Trophoblast cell (in vitro differentiated cells and primary cell): ENCODE measurements around the gene OBSCN.
A peak's percentile ranks its signal among the peaks of the same experiment; 100 is the strongest.

Experiments
- DNase-seq, 2 donors: peaks; one replicate each; pipeline ENCODE4 v3.0.0-alpha.2; 2016
- H2AFZ ChIP-seq: 2 replicates; pipeline ENCODE4 v1.6.1; 2013; ENCODE audit warnings: low read length, moderate library complexity, mild to moderate bottlenecking; ENCODE audit not compliant: insufficient read depth, poor library complexity
- H2AK5ac ChIP-seq: 2 replicates; pipeline ENCODE4 v1.6.1; 2013; ENCODE audit warnings: mild to moderate bottlenecking, low read length
- H2BK120ac ChIP-seq: 2 replicates; pipeline ENCODE4 v1.6.1; 2013; ENCODE audit warnings: low read length, mild to moderate bottlenecking, moderate library complexity; ENCODE audit not compliant: insufficient read depth, poor library complexity
- H2BK12ac ChIP-seq: 2 replicates; pipeline ENCODE4 v1.6.1; 2013; ENCODE audit warnings: mild to moderate bottlenecking, low read length, moderate library complexity
- H2BK5ac ChIP-seq: 2 replicates; pipeline ENCODE4 v1.6.1; 2013; ENCODE audit warnings: low read length, low read depth, moderate library complexity, mild to moderate bottlenecking; ENCODE audit not compliant: poor library complexity
- H3K14ac ChIP-seq: 2 replicates; pipeline ENCODE4 v1.6.1; 2013; ENCODE audit warnings: mild to moderate bottlenecking, low read length
- H3K18ac ChIP-seq: 2 replicates; pipeline ENCODE4 v1.6.1; 2013; ENCODE audit warnings: mild to moderate bottlenecking, low read length
- H3K23ac ChIP-seq: 2 replicates; pipeline ENCODE4 v1.6.1; 2013; ENCODE audit warnings: low read length
- H3K27ac ChIP-seq: 2 replicates; pipeline ENCODE4 v1.5.1; 2013; ENCODE audit warnings: low read depth, mild to moderate bottlenecking, inconsistent platforms, low read length, moderate library complexity
- H3K27me3 ChIP-seq: 2 replicates; pipeline ENCODE4 v1.6.1; 2013; ENCODE audit warnings: inconsistent platforms, mild to moderate bottlenecking, low read length, moderate library complexity; ENCODE audit not compliant: insufficient read depth
- H3K36me3 ChIP-seq, 2 experiments: 1 replicate in 1 of 2; 2 replicates in 1 of 2; pipeline ENCODE4 v1.6.1; 2013; ENCODE audit warnings: low read length in 2 of 2, mild to moderate bottlenecking in 2 of 2, moderate library complexity in 1 of 2; ENCODE audit not compliant: insufficient read depth in 2 of 2, control insufficient read depth in 1 of 2
- H3K4ac ChIP-seq: 2 replicates; pipeline ENCODE4 v1.6.1; 2013; ENCODE audit warnings: low read depth, mild to moderate bottlenecking, low read length, moderate library complexity
- H3K4me1 ChIP-seq, 2 experiments: 1 replicate in 1 of 2; 2 replicates in 1 of 2; pipeline ENCODE4 v1.6.1; 2013; ENCODE audit warnings: low read length in 2 of 2, mild to moderate bottlenecking in 2 of 2, moderate library complexity in 1 of 2; ENCODE audit not compliant: insufficient read depth in 2 of 2, control insufficient read depth in 1 of 2
- H3K4me2 ChIP-seq: 2 replicates; pipeline ENCODE4 v1.6.1; 2013; ENCODE audit warnings: inconsistent platforms, mild to moderate bottlenecking, low read length, moderate library complexity
- H3K4me3 ChIP-seq: 2 replicates; pipeline ENCODE4 v1.5.1; 2013; ENCODE audit warnings: mild to moderate bottlenecking, low read depth, low read length, inconsistent platforms
- H3K79me1 ChIP-seq: one replicate; pipeline ENCODE4 v1.6.1; 2013; ENCODE audit warnings: low read length
- H3K79me2 ChIP-seq: 2 replicates; pipeline ENCODE4 v1.6.1; 2013; ENCODE audit warnings: low read length, mild to moderate bottlenecking; ENCODE audit not compliant: control insufficient read depth, insufficient read depth, poor library complexity
- H3K9ac ChIP-seq: 2 replicates; pipeline ENCODE4 v1.6.1; 2013; ENCODE audit warnings: mild to moderate bottlenecking, low read length
- H3K9me3 ChIP-seq: 2 replicates; pipeline ENCODE4 v1.6.1; 2013; ENCODE audit warnings: low read depth, mild to moderate bottlenecking, control low read depth, inconsistent platforms, low read length; ENCODE audit not compliant: insufficient read depth
- H4K12ac ChIP-seq: 2 replicates; pipeline ENCODE4 v1.6.1; 2013; ENCODE audit warnings: low read depth, mild to moderate bottlenecking, low read length, moderate library complexity
- H4K8ac ChIP-seq: 2 replicates; pipeline ENCODE4 v1.6.1; 2013; ENCODE audit warnings: low read depth, mild to moderate bottlenecking, low read length, moderate library complexity
- H4K91ac ChIP-seq: one replicate; pipeline ENCODE4 v1.6.1; 2013; ENCODE audit warnings: low read depth, mild to moderate bottlenecking, low read length, moderate library complexity
- WGBS: extraction: QIAGEN DNeasy Blood & Tissue Kit; methylation state at CpG from one replicate; pipeline ENCODE4 v1.1.7; 2013; ENCODE audit warnings: missing lambda C conversion rate; ENCODE audit not compliant: insufficient read length, insufficient coverage; ENCODE audit errors: extremely low coverage; 5-methylcytosine and 5-hydroxymethylcytosine counted together

Gene OBSCN

GRCh38 chr1:228315484-228315944, 107.7 kb downstream of the OBSCN start:
- Histone ChIP-seq H3K14ac (no peak overlapping the region), H3K27me3 (no peaks in the 10 kb centered on the region), H3K79me2 (no peaks in the 10 kb centered on the region), H4K12ac (no peak overlapping the region), H3K9ac (no peak overlapping the region), H3K27ac (no peak overlapping the region), H3K4me1 (no peaks in the 10 kb centered on the region), H2AK5ac (no peak overlapping the region), H3K9me3 (peaks cover 16% of the 10 kb centered on the region), H2BK120ac (no peak overlapping the region), H4K8ac (no peak overlapping the region), H2AFZ (no peak overlapping the region), H3K4me2 (no peak overlapping the region), H3K36me3 (peaks cover 0 to 12% of the 10 kb centered on the region in 2 experiments), H2BK12ac (no peak overlapping the region), H3K18ac (no peak overlapping the region), H3K79me1 (no peaks in the 10 kb centered on the region), H3K4ac (no peak overlapping the region), H3K4me3 (no peak overlapping the region), H2BK5ac (no peak overlapping the region), H4K91ac (no peak overlapping the region), H3K23ac (no peak overlapping the region)
- DNase-seq = no peak
- WGBS = no CpG with 5 or more reads among the region's 17 CpGs

GRCh38 chr1:228315945-228316588, 108.2 kb downstream of the OBSCN start:
- Histone ChIP-seq H3K79me2 (no peaks in the 10 kb centered on the region), H4K8ac (no peak overlapping the region), H4K12ac (no peak overlapping the region), H3K4me1 (no peaks in the 10 kb centered on the region), H2AK5ac (no peak overlapping the region), H3K27me3 (no peaks in the 10 kb centered on the region), H3K4ac (no peak overlapping the region), H3K4me3 (no peak overlapping the region), H3K27ac (no peak overlapping the region), H3K4me2 (no peak overlapping the region), H3K9ac (no peak overlapping the region), H3K14ac (no peak overlapping the region), H3K18ac (no peak overlapping the region), H2BK5ac (no peak overlapping the region), H2BK12ac (no peak overlapping the region), H2BK120ac (no peak overlapping the region), H2AFZ (no peak overlapping the region), H3K36me3 (peaks cover 0 to 17% of the 10 kb centered on the region in 2 experiments), H3K9me3 (peaks cover 12% of the 10 kb centered on the region), H3K79me1 (no peaks in the 10 kb centered on the region), H3K23ac (no peak overlapping the region), H4K91ac (no peak overlapping the region)
- no CpG with 5 or more reads among the region's 40 CpGs for WGBS
- peak; percentile 21 to 57 for DNase-seq

GRCh38 chr1:228316589-228317387, 108.9 kb downstream of the OBSCN start:
- no peak overlapping the region for H3K23ac ChIP-seq
- H3K79me2 ChIP-seq = no peaks in the 10 kb centered on the region
- no peak overlapping the region for H4K91ac ChIP-seq
- no peaks in the 10 kb centered on the region for H3K4me1 ChIP-seq
- no peak overlapping the region for H3K9ac ChIP-seq
- no peak overlapping the region for H4K8ac ChIP-seq
- H3K79me1 ChIP-seq = no peaks in the 10 kb centered on the region
- H3K4me3 ChIP-seq = no peak overlapping the region
- H2AFZ ChIP-seq = no peak overlapping the region
- no peak overlapping the region for H2BK120ac ChIP-seq
- peak in 1 of 2 donors; percentile 4 for DNase-seq
- no peaks in the 10 kb centered on the region for H3K27me3 ChIP-seq
- no peak overlapping the region for H3K14ac ChIP-seq
- no peak overlapping the region for H3K27ac ChIP-seq
- no peak overlapping the region for H2BK12ac ChIP-seq
- H3K4ac ChIP-seq = no peak overlapping the region
- H3K18ac ChIP-seq = no peak overlapping the region
- H2BK5ac ChIP-seq = no peak overlapping the region
- H4K12ac ChIP-seq = no peak overlapping the region
- H3K9me3 ChIP-seq = peaks cover 9% of the 10 kb centered on the region
- peaks cover 5 to 23% of the 10 kb centered on the region in 2 experiments for H3K36me3 ChIP-seq
- H2AK5ac ChIP-seq = no peak overlapping the region
- no CpG with 5 or more reads among the region's 47 CpGs for WGBS
- H3K4me2 ChIP-seq = no peak overlapping the region

DNA sequence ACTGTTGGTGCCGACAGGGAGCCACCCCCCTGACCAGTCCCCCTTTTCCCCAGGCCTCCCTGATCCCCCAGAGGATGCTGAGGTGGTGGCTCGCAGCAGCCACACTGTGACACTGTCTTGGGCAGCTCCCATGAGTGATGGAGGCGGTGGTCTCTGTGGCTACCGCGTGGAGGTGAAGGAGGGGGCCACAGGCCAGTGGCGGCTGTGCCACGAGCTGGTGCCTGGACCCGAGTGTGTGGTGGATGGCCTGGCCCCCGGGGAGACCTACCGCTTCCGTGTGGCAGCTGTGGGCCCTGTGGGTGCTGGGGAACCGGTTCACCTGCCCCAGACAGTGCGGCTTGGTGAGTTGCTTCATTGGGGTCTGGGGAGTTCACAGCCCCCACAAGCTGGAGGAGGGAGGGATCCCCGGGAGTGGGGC, 109.6 kb downstream of the OBSCN start:
- Histone ChIP-seq H3K79me2 (no peaks in the 10 kb centered on the region), H4K12ac (no peak overlapping the region), H3K23ac (no peak overlapping the region), H3K18ac (no peak overlapping the region), H3K27me3 (no peaks in the 10 kb centered on the region), H2AK5ac (no peak overlapping the region), H3K4me2 (no peak overlapping the region), H2BK12ac (no peak overlapping the region), H4K8ac (no peak overlapping the region), H3K9ac (no peak overlapping the region), H3K4ac (no peak overlapping the region), H2BK120ac (no peak overlapping the region), H4K91ac (no peak overlapping the region), H2BK5ac (no peak overlapping the region), H3K4me3 (no peak overlapping the region), H3K36me3 (peaks cover 9 to 26% of the 10 kb centered on the region in 2 experiments), H3K14ac (no peak overlapping the region), H3K27ac (no peak overlapping the region), H3K79me1 (no peaks in the 10 kb centered on the region), H2AFZ (no peak overlapping the region), H3K4me1 (no peaks in the 10 kb centered on the region), H3K9me3 (peaks cover 4% of the 10 kb centered on the region)
- DNase-seq = no peak
- no CpG with 5 or more reads among the region's 14 CpGs for WGBS
